ENCODE results near the gene ZBED6. TPM values are rescaled to one million over a fixed set of nuclear protein-coding genes. Genes with fewer than 3 reads are reported as not detected.

The ZBED6 gene
- total RNA-seq, 2 donors from 2014 or later: 19.1 to 31.2 TPM

- DNase-seq (ENCODE audit: low spot score) (no peak), ATAC-seq (ENCODE audit: insufficient number of reproducible peaks, low FRiP score, low read depth) (no peak)
- no peak overlapping the region for H3K27ac ChIP-seq
- peaks cover 0 to 9% of the 10 kb centered on the region in 2 donors for H3K4me1 ChIP-seq (ENCODE audit: control insufficient read depth in 1 of 2, low read depth in 2 of 2)
- H3K9me3 ChIP-seq: no peaks in the 10 kb centered on the region
- H3K4me3 ChIP-seq: no peak overlapping the region
- H3K27me3 ChIP-seq (replicated peaks; ENCODE audit: insufficient read depth): no peaks in the 10 kb centered on the region
- H3K36me3 ChIP-seq: peaks cover 32% of the 10 kb centered on the region
- TF ChIP-seq CTCF (IDR thresholded peaks at IDR 0.05): no peak
Observed at GRCh38 chr1:203840208-203840808, 44.9 kb downstream of the ZBED6 start.

- Histone ChIP-seq H3K36me3 (peaks cover 34% of the 10 kb centered on the region), H3K9me3 (no peaks in the 10 kb centered on the region), H3K27ac (no peak overlapping the region), H3K4me1 (ENCODE audit: control insufficient read depth in 1 of 2, low read depth in 2 of 2) (peaks cover 0 to 9% of the 10 kb centered on the region in 2 donors), H3K4me3 (no peak overlapping the region), H3K27me3 (replicated peaks; ENCODE audit: insufficient read depth) (no peaks in the 10 kb centered on the region)
- no peak for TF ChIP-seq CTCF (IDR thresholded peaks at IDR 0.05)
- ATAC-seq (ENCODE audit: insufficient number of reproducible peaks, low FRiP score, low read depth): no peak
- DNase-seq (ENCODE audit: low spot score): no peak
Observed at GRCh38 chr1:203842559-203842876, 47.1 kb downstream of the ZBED6 start.

GRCh38 chr1:203843435-203843834 lies 48.0 kb downstream of the ZBED6 start:
- no peak for DNase-seq (ENCODE audit: low spot score)
- Histone ChIP-seq H3K36me3 (peaks cover 34% of the 10 kb centered on the region), H3K4me3 (no peak overlapping the region), H3K4me1 (ENCODE audit: control insufficient read depth in 1 of 2, low read depth in 2 of 2) (peaks cover 0 to 9% of the 10 kb centered on the region in 2 donors), H3K9me3 (no peaks in the 10 kb centered on the region), H3K27ac (no peak overlapping the region), H3K27me3 (replicated peaks; ENCODE audit: insufficient read depth) (no peaks in the 10 kb centered on the region)
- TF ChIP-seq CTCF (IDR thresholded peaks at IDR 0.05): no peak
- ATAC-seq (ENCODE audit: insufficient number of reproducible peaks, low FRiP score, low read depth): no peak

Other genes starting within 250 kb of the ZBED6 start
- 100 to 1,000 TPM; 131 to 138 TPM for gene ATP2B4, start 168.8 kb upstream of the ZBED6 start, total RNA-seq
- under 1 TPM; 0.54 to 0.99 TPM for gene LAX1, start 30.4 kb upstream of the ZBED6 start, total RNA-seq
- gene ZC3H11A, start within 50 bp of the ZBED6 start, total RNA-seq: 100 to 1,000 TPM in 1 of 2 donors, 10 to 100 TPM in 1; 78.7 to 111 TPM
- 10 to 100 TPM; 16.8 to 55.3 TPM for gene SNRPE, start 66.0 kb downstream of the ZBED6 start, total RNA-seq